HG03457 (cell line): ENCODE data around the gene NEK6.

ENCODE experiments used
- ATAC-seq: cut with Tn5 transposase; IDR thresholded peaks from one replicate; pipeline ENCODE4 v1.9.1; 2021; ENCODE audit warnings: moderate number of reproducible peaks; ENCODE audit not compliant: unreplicated experiment

Gene NEK6

DNA sequence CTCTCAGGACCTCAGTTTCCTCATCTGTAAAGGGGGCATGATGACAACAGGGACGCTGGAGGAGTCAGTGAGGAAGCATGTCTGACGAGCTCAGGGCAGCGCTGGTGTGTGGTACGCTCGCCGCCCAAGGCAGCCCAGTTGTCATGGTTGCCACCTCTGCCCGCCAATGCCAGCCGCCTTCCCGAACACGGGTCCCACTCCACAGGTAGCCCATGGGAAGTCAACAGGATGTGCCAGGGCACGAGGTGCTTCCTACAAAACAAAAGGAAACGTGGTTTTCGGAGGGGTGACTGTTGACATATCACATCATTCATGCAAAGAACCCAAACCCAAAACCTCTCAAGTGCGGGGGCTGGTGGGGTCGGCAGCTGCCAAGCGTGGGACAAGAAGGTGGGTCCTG, 58.1 kb downstream of the NEK6 start:
- no peak for ATAC-seq

DNA sequence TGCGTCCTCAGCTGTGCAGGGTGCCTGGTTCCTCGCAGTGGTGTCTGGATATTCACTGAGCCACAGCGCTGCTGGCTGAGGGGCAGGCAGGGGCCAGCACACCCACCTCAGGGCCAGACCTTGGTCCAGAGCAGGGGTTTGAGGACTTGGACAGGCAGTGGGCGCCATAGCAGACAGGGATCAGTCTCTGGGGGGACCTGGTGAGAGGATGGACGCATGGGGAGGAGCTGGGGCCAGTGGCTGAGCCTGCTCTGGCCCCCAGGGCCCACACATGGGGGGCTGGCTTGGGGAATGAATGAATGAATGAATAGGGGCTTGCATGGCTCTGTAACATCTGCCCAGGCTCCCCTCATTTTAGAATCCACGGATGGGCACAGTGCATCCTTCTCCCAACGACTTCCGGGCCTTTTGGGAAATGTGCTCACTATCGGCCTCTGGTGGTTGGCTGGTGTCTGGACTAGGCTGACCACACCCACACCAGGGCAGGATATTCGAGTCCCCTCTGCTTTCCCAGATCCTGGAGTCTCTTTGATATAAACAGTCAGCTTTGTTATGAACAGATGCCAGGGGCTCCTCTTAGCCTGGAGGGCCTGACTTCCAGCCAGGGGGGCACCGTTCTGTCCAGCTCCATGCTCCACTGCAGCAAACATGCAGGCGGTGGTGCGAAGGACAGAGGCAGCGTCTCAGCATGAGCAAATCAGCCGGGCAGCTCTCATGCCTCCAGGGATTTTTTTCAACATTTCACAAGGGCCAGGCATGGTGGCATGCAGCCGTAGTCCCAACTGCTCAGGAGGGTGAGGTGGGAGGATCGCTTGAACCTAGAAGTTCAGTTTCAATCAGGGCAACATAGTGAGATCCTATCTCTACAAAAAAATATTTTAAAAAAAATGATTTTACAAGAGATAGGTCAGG, 62.6 kb downstream of the NEK6 start:
- ATAC-seq: no peak

DNA sequence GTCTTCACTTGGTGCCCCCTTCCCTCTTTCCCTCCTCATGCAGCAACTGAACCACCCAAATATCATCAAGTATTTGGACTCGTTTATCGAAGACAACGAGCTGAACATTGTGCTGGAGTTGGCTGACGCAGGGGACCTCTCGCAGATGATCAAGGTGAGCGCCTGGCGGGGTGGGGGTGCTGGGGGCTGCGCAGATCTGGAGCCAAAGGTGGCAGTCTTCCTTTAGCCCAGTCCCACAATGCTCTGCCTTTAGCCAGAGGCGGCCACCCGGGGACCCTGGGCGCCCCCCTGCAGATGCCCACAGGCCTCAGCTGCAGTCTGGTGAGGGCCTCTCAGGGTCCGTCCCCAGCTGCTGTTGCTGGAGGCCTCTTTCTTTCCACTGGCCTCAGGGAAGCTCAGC, 63.7 kb downstream of the NEK6 start:
- ATAC-seq: no peak

DNA sequence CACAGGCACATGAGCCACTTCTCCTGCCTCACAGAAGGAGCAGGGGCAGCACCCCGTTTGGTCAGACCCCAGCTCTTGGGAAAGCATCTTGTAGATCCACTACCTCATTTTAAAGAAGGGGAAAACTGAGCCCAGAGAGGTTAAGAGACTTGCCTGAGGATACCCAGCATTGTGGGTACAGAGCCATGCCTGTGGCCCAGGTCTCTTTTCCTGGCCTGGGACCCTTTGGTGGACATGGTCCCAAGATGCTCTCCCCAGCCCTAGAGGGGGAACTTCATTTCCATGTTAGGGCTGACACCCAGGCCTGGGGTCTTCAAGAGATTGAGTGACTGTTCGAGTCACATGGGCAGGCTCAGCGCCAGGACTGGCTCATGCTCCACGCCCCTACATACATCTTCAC, 64.2 kb downstream of the NEK6 start:
- no peak for ATAC-seq

DNA sequence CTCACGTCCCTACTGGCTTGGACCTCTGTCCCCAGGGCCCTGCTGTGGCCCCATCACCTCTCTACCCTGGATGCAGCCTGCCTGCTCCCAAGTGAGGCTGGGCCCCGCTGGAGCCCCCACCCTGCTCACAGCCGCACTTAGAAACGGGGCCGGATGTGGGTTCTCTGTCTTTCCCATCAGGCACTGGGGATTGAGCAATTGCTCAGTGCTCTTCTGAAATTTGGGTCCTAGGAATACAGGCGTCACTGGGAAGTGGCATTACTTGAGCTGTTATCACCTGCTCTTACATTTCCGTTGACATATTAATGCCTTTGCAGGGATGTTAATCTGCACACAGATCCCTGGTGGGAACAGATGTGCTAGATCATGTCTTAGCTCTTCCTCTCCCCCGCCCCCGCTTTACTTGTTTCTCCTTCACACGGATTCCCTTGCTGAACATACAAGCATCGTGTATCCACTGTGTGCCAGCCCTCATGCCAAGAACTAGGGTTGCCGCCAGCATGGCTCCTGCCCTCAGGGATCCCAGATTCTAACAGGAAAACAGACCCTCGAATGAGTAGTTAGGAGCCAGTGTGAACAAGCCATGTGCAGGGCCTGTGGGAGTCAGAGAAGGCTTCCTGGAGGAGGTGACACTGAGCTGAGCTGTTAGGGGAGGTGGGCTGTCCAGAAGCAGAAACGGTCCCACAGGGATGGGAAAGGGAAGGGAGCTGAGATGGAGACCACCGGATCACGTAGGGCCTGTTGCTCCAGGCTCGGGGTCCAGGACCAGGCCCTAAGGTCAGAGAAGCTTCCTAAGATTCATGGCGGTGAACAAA, 65.1 kb downstream of the NEK6 start:
- ATAC-seq: no peak

DNA sequence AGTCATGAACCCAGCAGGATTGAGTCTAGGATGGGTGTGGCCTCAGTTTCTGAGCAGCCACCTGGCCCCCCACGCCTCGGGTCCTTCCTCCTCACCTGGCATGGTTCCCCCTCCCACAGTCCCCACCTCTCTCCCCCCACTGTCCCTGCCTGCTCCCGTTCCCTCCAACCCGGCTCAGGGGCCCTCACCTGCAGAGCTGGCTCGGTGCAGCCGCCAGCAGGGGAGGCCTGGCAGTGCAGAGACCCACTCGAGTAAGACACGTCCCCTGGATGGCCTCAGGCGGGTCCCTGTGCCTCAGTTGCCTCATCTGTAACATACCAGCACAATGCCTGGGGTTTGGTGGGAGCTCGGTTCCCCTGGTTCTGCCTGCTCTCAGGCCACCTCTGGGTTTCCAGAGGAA, 66.2 kb downstream of the NEK6 start:
- no peak for ATAC-seq

DNA sequence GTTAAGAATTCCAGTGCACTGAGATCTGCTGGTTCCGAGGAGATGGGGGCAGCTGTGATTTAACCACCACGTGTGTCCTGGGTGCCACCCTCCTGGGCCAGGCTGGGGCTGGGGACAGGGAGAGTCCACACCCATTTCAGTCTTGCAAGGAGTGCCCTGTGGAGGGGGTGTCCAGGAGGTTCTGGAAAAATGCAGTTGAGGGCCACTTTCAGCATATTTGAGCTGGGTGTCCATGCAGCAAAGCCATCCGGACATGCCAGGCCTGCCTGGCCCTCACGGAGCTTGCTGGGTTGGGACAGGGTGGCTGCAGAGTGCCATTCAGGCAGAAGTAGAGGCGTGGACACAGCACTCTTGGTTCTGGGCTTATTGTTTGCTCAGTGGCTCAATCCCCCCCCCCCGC, 68.1 kb downstream of the NEK6 start:
- no peak for ATAC-seq

DNA sequence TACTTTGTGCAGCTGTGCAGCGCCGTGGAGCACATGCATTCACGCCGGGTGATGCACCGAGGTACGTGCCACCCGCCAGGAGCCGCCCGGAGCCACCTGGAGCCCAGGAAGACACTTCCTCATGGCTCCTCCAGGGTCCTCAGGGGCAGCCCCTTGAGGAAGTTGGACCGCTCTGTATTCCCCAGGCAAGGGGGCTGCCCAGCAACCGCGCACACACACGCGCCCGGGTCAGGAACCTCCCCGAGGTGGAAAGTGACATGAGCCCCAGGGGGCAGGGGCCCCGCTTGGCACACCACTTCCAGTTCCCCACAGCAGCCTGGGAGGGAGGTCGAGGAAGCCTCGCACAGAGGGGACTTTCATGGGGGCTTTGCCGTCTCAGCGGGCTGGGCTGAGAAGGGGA, 68.6 kb downstream of the NEK6 start:
- no peak for ATAC-seq

DNA sequence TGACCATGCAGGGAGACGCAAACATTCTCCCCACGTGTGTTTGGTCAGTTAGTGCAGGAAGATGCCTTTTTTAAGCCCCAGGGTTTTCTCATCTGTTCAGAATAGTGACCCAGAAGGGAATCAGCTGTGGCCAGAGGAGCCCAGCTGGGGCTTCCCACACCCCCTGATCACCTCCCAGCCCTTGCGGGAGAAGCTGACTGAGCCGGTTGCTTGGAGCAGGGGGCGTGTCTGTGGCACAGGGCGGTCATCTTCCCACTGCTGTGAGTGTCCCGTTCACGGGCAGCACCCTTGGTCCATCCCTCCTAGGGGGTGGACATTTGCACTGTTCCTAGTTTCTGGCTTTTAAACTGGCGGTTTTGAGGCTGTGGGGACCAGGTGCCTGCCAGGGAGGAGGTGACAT, 69.7 kb downstream of the NEK6 start:
- ATAC-seq: no peak

DNA sequence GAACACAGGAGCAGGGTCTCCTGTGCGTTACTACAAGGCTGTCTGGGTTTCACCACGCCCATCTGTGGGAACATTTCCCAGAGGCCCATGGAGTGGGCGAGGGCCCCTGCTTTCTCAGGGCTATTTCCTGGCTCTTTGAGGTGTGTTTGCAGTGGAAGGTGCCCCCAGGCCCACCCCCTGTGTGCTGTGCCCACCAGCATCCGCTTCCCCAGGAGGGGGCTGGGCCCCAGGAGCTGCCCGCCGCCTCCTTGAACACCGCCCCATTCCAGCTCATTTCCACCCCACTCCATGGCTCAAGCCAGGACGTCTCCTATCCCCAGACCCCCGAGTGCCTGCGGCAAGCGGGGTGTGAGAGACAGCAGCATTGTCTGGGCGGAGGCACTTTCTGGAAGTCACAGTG, 70.5 kb downstream of the NEK6 start:
- no peak for ATAC-seq

DNA sequence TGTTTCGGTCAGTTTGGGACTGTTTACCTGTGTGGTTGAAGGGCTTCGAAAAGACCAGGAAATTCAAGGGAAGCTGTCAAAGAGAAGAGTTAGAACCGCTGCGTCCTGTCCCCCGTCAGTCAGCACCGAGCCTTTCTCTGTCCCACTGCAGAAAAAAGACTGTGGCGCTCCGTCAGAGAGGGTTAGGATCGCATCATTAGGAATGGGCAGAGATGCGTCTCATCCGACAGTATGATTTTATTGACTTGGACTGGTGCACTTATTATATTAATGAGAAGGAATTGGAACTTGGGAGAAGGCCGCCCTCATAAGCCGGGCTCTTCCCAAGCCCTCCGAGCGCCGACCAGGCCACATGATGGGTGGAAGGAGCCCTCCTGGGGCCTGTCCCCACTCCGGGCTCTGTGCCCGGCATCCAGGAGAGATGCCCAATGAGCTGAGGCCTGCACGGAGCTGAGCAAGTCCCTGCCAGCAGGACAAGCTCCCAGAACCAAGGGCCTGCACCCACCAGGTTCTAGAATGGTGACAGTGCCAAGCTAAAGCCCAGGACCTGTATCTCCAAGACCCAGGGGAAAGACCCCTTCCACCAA, 71.5 kb downstream of the NEK6 start:
- ATAC-seq: no peak

DNA sequence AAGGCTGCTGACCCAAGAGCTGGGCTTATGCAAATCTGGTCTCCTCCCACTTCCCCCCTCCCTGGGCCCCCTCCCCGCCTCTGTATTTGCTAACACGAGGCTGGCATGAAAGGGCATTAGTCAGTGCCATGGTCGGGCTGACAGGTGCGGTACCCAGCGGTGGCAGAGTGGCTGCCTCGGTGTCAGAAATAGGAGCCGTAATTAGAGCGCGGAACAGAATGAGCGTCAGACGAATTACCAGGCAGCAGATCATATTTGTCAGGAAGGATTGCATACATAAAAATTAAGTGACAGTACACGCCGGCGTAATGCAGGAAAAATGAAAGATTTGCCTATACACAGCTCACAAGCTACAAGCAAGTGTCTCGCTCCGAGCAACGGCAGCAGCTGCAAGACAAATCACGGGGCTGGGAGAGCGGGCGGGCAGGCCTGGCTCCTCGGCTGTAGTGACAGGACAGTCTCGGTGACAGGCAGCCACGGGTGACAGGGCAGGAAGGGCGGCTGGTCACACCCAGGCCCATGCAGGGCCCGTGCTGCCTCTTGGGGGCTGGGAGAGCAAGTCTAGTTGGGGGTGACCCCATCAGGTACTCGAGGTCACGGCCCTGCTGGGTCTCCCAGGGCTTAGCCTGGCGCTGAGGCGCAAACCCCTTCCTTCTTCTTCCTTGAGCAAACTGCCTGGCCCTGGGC, 72.4 kb downstream of the NEK6 start:
- no peak for ATAC-seq

DNA sequence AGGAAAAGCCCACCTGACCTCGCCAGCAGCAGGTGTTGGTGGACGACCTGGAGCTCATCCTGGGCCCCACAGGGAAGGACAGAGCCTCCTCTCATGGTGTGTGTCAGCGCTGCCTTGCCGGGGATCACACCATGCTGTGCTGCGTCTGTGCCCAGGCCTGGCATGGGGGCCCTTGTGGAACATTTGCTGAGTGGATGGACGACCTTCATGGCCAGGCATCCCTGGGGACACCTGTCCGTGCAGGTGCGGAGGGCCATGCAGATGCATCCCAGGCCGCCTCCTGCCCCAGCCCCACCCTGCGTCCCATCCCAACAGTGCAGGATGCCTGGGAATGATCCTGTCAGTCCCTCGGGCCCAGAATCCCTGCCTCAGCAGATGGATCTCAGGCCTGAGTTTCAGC, 73.8 kb downstream of the NEK6 start:
- no peak for ATAC-seq

DNA sequence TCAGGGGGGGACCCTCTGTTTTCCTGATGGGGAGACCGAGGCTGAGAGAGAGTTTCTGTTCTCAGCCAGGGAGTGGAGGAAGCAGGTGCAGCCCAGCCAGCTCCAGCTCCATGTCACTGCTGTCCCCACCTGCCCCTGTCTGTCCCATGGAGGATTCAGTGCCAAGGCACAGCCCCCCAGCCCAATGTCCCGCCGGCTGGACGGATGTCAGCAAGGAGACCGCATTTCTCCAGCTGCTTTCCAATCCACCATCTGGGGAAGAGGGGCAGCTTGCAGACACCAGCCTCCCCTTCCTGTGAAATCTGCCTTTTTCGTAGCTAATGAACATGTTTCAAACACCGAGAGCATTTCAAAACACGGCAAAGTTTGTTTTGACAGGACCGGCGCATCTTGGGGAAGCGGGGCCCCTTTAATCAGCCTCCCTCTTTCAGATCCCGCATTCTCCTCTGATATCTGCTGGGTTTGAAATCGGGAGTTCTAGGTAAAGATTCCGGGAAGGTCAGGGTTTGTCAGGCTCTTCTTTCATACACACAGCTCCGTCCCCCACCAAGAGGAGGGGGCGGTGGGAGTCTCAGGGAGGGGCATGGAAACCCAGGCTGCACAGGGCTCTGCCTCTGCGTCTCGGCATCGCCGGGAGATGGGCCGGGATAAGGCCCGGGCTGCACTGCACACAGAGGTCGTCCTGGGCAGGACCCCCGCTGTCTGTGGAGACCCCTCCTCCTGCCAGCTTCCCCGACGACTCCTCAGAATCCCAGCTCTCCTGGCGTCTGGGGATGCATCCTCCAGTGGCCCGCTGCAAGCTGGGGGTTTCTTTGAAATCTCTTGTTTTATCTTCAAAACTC, 74.8 kb downstream of the NEK6 start:
- ATAC-seq: no peak

DNA sequence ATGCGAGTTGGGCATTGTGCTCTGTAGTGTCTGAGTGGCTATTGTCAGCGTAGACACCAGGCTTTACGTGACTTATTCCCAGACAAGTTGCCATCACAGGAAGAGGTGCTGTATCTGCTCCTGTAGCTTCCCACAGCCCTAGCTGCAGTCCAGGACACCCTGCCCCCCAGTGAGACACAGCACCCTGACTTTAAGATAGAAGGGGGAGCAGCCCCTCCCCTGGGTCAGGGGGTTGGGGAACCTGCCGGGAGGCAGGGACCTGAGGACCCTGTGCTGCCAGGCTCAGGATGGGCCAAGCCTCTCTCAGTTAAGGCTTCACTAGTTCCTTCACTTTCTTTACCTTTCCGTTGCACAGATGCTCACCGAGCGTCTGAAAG, 75.4 kb downstream of the NEK6 start:
- no peak for ATAC-seq

DNA sequence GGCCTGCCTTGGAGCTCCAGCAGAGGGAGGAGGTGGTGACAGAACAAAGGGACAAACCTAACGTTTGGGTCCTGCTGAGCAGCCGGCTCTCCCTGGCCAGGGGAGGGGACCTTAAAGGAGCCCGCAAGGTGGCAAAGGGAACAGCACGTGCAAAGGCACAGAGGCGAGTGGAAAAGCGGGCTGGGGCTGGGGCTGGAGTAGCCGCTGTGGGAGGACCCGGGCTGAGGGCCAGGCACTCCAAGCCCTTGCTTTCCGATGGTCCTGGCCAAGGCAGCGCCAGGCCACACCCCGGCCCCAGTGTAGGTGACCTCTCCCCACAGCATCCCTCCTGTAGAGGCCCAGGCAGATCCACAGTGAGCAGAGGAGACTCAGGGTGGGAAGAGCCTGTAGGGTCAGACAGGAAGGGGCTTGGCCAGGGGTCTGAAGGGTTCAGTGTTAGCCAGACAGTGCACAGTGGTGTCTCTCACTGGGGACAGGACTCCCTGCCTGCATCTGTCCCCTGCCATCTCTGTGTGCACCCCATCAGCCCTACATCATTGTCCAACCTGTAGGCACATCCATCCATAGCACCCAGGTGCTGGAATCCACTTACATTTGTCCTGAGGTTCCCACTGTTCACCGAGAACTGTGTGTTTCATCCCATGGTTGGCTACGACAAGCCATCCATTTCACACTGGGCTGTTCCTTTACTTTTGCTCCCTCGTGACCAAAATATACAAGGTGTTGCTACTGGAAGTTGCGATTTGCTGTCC, 77.0 kb downstream of the NEK6 start:
- ATAC-seq: no peak

DNA sequence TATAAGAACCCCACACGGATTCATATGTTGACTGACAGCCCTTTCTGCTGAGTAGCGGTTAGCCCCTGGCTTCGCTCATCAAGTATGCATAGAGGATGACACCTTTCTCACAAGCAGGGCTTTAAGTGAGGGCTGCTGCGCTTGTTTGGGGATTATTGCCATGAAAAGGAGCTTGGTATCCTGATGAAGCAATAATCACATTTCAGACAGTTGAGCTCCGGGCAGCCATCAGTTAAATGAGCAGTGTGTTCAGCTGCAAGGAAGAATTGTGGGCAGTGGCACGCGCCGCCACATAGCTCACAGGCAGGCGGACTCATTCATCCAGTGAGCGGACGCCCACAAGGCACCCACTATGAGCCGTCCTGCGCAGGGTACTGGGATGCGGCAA, 77.6 kb downstream of the NEK6 start:
- ATAC-seq: no peak

DNA sequence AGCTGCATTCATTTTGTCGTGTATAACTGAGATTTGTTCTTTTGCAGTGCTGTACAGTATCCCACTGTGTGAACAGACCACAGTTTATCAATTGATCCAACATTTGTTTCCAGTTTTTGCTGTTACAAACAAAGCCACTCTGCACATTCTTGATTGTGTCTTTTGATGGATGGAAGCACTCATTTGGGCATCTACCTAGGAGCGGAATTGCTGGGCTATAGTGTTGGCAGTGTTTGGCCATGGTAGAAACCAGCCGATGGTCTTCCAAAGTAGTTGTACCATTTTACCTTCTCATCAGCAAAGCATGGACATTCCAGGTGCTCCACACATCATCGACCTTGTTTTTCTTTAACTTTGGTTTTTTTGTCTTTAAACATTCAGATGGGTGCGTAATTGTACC, 79.8 kb downstream of the NEK6 start:
- no peak for ATAC-seq

DNA sequence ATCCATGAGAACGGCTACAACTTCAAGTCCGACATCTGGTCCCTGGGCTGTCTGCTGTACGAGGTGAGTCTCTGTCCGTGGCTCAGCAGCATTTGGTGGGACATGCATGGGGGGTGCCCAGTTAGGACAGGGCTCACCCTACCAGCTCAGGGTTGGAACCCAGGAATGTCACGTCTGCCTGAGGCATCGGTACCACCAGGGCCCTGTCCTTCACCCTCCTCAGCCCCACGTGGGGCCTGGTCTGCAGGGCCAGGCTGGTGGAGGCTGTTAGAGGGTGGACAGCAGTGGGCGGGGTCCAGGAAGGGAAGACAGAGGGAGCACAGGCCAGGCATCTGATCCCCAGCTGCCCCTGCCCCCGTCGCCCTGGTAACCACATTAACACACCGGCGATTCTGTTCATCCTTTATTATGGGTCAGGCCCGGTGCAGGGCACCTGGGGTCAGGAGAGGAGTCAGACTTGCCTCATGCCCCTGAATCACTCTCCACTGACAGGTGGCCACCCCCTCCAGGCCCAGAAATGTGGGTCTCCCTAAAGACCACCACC, 81.9 kb downstream of the NEK6 start:
- no peak for ATAC-seq
